HG03460 (cell line): Measurements from ENCODE around the gene CARMIL3.
A peak's percentile ranks its signal among the peaks of the same experiment; 100 is the strongest.

Source experiments
- ATAC-seq: cut with Tn5 transposase; IDR thresholded peaks from one replicate; pipeline ENCODE4 v1.9.1; 2021; ENCODE audit not compliant: unreplicated experiment

The CARMIL3 gene

DNA sequence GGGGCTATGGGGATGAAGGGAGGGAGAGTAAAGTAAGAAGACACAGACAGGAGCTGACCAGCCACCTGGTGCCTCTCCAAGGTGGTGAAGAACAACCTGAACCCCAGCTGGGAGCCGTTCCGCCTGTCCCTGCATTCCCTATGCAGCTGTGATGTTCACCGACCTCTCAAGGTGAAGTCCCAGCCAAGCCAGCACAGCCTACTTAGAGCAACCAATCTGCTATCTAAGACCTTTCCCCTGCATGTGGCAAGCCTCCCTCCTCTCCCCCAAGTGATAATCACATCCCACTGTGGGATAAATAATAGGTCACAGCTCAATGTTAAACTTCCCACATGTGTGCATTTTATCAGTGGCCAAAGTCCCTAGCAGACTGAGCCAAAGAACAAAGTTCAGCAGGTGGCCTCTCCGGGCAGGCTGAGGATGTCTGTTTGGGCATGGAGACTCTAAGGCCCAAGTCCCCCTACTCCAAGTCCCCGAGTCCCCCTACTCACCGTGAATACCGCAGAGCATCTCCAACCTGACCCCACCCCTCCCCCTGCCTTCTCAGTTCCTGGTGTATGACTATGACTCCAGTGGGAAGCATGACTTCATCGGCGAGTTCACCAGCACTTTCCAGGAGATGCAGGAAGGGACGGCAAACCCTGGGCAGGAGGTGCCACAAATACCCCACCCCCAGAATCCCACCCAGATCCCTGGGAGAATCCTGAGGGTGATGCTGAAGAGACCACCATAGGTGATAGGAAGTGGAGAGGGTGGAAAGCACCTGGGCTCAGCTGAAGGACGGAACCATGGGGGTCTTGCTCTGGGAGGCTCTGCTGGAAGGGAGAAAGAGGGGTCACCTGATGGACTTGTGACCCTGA lies 23.0 kb downstream of the CARMIL3 start:
- ATAC-seq, result no peak

DNA sequence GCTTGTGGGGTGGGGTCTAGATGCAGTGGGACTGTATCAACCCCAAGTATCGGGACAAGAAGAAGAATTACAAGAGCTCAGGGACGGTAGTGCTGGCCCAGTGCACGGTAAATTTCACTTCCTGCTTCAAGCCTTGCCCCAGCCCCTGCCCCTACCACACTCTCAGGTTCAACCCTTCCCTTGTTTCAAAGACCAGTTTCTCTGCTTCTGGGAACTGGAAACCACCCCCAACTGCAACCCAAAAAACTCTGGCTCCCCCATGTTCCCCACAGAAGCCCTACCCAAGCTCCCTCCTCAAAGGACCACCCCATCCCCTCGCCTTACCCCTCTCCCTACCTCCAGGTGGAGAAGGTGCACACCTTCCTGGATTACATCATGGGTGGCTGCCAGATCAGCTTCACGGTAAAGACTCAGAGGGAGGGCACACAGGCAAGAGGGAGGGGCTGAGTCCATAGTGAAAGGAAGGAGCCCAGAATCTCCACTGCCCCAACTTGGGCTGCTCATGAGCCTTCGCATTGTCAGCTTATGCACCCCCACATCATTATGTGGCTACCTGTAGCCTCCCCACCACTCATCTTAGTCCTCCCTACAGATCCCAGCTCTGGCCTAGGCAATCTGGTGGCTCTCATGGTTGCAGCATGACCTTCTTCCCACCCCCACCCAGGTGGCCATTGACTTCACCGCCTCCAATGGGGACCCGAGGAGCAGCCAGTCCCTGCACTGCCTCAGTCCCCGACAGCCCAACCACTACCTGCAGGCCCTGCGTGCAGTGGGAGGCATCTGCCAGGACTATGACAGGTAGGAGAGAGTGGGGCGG lies 23.9 kb downstream of the CARMIL3 start:
- no peak for ATAC-seq

DNA sequence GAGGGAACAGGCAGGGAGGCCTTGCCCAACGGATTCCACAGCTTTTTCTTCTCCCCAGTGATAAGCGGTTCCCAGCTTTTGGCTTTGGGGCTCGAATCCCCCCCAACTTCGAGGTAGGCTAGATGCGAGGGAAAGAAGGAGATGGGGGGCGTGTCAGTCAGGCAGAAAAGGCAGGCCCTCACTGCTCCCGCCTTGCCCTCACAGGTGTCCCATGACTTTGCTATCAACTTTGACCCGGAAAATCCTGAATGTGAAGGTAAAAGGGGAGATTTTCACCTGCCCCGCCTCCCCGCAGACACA lies 24.4 kb downstream of the CARMIL3 start:
- no peak for ATAC-seq

DNA sequence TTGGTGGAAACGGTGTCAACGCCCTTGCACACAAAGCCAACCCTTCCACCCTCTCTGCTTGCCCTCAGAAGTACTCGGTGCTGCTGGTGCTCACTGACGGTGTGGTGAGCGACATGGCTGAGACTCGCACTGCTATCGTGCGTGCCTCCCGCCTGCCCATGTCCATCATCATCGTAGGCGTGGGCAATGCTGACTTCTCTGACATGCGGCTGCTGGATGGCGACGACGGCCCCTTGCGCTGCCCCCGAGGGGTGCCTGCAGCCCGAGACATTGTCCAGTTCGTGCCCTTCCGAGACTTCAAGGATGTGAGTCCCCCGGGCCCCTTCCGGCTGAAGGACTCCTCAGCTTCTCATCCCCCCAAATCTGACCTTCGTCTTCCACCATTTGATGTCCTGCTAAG lies 25.3 kb downstream of the CARMIL3 start:
- no peak for ATAC-seq

DNA sequence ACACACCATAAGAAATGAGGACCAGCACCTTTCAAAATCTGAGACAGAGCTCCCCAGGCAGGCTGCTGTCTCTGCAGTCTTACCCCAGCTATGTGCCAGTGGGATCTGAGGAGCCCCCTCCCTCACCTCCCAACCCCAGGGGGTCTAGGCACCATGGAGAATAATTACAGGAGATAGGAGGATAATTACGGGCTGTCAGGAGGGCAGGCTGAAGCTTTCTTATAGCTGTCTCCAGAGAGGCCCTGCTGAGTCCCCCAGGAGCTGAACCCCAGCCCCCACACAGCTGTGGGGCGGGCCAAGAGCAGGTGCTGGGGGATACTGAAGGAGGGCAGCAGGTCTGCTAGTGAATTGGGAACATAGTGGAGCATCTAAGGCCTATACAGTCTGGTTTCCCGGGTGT lies 26.3 kb downstream of the CARMIL3 start:
- no peak for ATAC-seq

DNA sequence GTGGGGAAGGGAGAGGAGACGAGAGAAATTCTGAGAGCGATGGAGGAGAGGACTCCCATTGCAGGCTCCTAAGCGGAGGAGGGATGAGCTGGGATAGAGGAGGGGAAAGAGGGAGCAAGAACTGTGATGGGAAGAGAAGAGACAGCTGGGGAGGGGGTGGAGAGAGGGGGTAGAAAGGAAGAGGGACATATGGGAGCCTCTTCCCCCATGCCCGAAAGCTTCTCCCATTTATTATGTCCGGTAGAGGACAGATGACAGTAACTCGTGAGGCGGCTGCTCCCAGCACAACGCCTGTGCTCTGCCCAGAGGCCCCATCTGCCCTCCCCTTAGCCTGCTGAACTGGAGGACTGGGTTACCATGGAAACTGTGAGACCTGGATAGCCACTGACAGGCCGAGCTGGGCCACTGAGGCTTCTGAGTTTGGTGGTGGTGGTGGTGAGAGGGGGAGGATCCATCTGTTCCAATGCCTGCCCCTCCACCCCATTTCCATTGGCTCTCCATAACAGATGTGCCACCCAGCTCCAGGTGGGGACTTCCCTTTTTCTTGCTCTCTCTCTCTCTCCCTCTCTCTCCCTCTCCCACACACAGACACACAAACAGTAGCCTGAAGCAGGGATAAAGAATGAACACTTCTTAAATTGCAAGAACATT lies 27.8 kb downstream of the CARMIL3 start:
- no peak for ATAC-seq

DNA sequence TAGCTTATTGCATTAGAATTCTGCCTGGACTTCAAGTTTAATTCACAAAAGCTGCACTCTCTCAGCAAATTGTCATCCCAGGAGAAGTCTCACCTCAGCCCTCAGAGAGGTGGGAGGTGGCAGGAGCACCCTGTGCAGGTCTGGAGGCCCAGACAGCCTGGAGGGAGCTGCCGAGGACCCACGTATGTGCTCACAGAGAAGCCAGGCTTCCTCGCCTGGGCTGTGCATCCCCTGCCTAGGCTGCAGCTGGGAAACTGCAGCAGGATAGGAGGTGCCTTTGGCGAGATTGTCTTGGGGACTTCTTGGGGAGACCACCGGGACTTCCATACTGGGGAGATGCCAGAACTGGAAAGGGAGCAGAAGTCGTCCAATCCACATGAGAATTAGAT lies 28.3 kb downstream of the CARMIL3 start:
- ATAC-seq, result no peak

DNA sequence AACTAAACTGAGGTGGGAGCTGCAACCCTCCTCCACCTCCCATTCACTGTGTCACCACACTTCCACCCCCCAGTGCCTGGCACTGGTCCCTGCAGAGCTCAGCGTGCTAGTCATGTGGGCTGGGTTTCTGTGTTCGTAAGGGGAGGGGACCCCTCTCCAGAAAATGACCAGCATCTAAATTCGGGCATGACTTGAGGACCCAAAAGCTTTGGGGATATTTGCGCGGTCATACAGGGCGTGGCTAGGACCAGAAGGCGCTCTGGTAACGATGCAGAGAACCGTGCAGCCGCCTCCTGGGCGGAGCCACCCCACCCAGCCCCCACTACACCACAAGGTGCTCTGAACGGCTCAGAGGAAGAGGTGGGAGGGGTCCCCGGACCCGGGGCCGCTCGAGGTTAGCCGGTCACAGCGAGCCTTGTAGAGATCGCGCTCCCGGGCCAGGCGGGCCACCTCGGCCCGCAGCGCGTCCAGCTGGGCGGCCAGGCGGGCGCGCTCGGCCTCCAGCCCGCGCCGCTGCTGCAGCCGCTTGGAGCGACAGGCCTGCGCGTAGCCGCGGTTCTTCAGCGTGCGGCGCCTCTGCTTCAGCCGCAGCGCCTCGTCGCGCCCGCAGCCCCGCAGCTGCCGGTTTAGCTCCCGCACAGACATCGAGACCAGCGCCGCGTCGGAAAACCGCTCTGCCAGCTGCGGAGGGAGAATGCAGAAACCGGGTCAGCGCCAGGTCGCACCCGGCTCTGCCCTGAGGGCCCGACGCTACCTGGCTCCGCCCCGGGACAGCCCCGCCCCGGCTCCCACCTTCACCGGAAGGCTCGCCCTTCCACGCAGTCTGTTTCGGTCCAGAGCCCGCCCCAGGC lies 29.3 kb downstream of the CARMIL3 start:
- ATAC-seq, result peak; percentile 90

DNA sequence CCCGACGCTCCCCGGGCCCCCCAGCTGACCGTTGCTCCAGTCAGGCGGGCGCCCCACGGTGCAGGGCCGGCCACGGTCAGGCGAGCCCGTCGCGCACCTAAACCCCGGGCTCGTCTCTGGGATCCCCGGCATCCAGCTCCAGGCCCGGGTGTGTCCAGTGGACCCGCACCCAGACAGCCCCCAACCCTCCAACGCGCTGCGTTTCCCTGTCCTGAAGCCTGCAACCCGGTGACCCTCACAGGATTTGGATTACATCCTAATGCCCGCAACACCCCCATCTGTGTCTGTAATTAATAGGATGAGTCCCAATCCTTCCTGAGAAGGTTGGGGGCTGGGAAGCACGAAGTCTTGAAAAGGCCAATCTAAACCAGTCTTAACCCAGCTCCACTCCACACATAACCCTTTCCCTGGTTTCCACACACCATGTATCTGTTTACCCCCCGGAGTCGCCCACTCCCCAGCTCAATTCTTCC lies 30.0 kb downstream of the CARMIL3 start:
- no peak for ATAC-seq

DNA sequence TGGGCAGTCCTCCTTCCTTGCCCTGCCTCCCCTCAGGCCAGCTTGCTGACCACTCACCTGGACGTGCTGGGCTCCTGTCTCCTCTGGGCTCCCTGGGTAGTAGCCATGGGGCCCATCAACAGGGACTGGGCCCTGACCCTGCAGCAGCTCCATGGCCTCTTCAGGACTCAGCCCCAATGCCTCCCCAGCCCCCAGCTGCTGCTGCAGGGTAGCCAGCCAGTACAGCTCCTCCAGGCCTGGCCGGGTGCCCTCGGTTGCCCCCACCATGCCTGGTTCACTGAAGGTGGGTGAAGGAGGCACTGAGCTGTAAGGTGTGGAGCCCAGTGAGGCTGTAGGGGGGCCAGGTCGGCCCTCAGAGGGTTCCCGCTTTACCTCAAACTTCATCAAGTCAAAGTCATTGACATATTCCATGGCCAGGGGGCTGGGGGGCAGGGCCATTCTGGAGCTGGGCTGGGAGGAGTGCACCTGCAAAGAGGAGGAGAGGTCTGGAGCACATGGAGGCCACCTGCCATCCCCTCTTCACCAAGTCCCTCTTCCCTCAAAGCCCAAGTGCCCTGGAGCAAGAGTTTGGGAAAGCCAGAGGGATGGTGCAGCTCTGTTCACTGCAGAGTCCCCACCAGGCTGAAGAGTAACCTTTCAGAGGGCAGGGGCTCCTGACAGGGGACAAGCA lies 30.7 kb downstream of the CARMIL3 start:
- no peak for ATAC-seq

DNA sequence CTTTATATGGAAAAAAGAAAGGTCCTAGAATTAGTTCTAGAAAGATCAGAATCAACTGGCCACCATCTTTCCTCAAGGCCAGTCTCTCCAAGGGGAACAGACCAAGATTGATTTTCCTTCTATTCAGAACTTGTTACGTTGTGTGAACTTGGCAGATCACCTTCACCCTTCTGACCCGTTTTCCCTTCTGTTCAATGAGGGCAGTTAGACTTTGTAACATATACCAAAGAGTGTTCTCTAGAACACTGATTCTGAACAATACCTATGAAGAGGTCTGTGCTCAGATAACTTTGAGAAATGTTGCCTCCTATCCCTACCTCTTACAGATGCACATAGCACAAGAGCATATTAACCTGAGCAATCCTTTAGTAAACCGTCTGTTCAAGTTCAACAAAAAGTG lies 31.7 kb downstream of the CARMIL3 start:
- ATAC-seq, result no peak

DNA sequence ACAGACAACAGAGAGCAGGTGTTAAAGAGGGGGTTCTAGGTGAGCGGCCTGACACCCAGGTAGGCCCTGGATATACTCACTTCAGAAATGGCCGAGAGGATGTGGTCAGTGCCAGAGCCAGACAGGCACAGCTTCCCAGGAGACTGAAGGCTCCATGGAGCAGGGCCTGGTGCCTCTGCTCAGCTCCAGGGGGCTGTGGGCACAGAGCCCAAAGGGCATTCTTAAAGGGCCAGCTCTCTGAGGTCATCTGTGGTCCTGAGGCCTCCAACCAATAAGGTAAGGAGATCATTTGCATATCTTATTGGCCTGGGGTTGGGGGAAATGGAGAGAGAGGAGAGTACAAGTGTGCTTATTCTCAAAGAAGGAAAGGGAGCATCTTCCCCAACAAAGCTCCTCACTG lies 32.6 kb downstream of the CARMIL3 start:
- ATAC-seq, result no peak

DNA sequence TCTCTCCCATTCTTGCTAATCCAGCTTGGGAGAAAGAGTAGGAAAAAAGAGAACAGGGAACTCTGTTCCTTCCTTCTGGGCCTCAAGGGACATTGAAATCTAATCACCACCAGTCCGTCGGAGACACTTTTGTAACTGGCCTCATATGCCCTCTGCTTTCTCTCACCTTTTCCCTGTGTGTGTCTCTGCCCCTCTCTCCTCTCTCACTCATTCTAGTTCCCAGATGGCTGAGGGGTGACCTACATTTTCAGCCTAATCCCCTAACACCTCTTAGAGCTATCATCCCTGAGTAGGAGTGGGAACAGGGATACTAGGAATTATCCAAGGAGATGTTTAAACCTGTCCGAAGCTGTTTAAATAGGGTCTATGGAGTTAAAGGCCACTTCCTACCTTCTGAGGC lies 33.4 kb downstream of the CARMIL3 start:
- ATAC-seq, result no peak

DNA sequence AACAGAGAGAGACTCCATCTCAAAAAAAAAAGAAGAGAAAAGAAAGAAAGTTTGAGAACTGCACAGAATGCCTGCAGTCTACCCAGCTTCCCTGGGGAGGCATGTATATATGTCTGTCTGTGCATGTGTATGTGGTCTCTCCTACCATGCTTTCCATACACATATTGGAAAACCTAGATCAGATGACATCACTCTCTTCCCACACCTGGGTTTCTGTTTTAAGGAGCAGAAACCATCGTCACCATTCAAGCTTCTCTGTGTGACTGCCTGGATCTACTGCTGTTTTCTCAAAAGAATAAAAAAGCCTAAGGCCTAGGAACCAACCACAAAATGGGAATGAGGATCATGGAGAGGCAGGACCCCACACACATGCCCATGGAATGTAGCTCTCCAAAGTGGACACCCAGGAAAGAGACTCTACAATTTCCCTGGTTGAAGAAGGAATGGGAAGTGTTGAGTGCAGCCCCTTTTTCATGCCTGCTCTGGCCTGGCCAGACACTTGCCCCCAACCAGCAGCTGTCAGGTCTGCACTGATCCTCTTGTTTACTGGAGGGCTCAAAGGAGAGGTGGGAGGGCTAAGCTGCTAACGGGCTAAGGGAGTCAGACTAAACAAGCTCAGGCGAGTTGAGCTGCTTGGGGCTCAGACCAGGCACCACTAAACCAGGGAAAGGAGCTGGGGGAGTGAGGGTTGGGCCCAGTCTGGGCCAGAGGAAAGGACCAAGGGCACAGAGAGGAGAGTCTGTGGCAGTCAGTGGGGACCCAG lies 34.6 kb downstream of the CARMIL3 start:
- no peak for ATAC-seq

DNA sequence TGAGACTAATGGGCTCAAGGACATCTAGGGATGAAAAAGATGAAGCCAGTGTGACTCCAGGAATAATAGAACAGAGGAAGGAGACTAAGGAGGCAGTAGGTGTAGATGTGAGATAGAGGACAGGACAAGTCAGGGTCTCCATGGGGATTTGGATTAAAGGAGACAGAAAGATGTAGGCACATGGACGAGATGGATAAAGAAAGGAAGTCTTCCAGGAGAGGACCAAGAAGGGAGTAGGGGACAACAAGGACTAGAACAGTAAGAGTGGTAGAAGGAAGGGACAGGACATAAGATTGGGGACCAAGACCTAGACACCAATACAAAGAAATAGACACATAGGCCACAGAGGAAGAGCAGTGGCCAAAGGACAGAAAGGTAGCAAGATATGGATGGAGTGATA lies 35.2 kb downstream of the CARMIL3 start:
- ATAC-seq, result no peak

DNA sequence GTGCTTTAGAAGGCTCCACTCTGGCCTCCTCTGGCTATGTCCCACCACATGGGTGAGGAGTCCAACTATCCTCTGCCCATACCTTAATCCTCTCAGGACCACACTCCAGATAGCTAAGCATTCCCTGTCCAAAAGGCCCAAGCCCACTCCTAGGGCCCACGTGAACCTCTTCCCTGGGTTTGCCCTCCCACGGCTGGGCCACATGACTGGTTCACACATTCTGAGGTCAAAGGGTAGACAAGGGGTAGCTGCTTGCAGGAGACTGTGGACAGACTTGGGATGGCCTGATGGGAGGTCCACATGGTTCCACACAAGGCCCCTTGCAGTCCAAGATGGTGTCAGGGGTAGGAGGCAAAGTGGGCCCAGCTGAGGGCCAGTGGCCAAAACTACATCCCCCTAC lies 36.3 kb downstream of the CARMIL3 start:
- no peak for ATAC-seq

DNA sequence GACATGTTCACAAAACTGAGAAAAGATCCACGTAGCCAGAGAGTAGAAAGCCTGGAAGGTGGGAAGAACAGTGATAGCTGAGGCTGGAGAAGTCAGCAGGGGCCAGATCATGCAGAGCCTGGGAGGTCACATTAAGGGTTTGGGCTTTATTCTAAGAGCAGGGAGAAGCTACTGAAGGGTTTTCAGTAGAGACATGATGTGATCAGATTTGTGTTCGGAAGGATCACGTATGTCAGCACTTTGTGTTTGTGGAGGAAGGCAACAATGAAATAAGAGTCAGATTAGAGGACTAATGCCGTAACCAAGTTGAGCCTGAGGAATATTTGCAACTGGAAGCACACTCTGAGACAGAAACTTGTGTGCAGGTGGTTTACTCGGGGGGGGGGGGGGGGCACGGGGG lies 38.1 kb downstream of the CARMIL3 start:
- no peak for ATAC-seq

DNA sequence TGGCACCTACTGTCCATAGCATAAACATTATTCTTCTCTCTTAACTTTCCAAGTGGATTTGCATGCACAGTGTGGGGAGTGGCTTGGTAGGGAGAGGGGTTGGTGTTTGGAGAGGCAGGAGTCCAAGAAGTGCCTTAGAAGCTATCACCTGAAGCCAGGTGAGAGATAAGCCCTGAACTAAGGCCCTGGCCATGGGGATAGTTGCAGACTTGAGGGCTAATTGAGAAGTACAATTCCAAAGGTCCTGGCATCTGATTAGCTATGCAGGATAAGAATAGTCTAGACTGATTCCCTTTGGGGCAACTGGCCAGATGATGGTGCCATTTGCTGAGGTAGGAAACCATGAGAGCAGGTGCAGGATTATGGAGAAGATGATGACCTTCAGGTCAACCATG lies 40.3 kb downstream of the CARMIL3 start:
- ATAC-seq, result no peak

DNA sequence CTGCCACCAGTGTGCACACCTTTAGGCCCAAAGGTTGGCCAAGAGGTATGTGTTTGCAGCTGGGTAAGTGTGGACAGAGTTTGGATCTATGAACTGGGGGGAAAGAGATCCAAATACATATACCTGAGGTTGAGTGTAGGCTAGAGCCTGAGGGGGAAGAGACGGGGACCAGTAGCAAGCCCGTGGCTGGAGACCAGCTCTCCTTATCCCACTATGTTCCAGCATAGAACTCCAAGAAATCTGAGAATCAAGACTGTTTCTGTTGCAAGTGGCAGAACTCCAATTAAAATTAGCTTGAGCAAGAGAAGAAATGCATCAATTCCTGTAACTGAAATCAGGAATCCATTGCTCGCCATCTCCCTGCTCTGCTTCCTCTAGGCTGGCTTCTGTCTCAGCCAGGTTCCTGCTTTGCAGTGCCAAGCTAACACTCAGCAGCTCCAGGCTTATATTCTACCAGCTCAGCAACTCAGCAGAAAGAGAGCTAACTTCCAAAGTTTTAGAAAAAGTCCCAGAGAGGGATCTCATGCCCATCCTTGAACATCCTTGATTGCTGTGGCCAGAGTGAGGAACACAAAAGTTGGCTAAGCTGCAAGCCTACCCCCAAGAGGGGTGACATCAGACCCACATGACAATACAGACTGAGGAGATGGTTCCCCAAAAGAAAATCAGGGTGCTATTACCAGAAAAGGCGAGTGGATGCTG lies 40.8 kb downstream of the CARMIL3 start:
- ATAC-seq, result no peak
